HepG2 (cell line): Measurements from ENCODE around the gene PLRG1. TPM values are rescaled to one million over a fixed set of nuclear protein-coding genes. Genes with fewer than 3 reads are reported as not detected.

Experiments
- ARNTL ChIP-seq: sonication (generic); formaldehyde crosslinking; IDR thresholded peaks from 2 replicates; pipeline ENCODE4 v1.4.0; 2020; ENCODE audit warnings: mild to moderate bottlenecking, missing genetic modification reagents
- ATF2 ChIP-seq: sonication (generic); formaldehyde crosslinking; IDR thresholded peaks from 2 replicates; pipeline ENCODE4 v1.4.0; 2020; ENCODE audit warnings: missing genetic modification reagents
- DDIT3 ChIP-seq: sonication (generic); formaldehyde crosslinking; IDR thresholded peaks from 2 replicates; pipeline ENCODE4 v1.4.0; 2020; ENCODE audit warnings: mild to moderate bottlenecking, missing genetic modification reagents
- GATA4 ChIP-seq: sonication (generic); IDR thresholded peaks from 2 replicates; pipeline ENCODE4 v1.6.1; 2016; ENCODE audit warnings: antibody characterized with exemption, low read depth, borderline replicate concordance
- HNF4A ChIP-seq: sonication (generic); formaldehyde crosslinking; IDR thresholded peaks from 2 replicates; pipeline ENCODE4 v1.4.0; 2020; ENCODE audit warnings: missing genetic modification reagents
- KLF13 ChIP-seq: sonication (generic); formaldehyde crosslinking; IDR thresholded peaks from 2 replicates; pipeline ENCODE4 v1.4.0; 2020; ENCODE audit warnings: mild to moderate bottlenecking, missing genetic modification reagents
- KLF16 ChIP-seq, 2 experiments: sonication (generic) in 1 of 2; formaldehyde crosslinking in 1 of 2; IDR thresholded peaks; 2 replicates each; pipeline versions ENCODE4 v1.6.1 to v1.8.0; 2016 to 2023; ENCODE audit warnings: missing genetic modification reagents in 2 of 2, missing compliant biosample characterization in 1 of 2
- MAFF ChIP-seq: IDR thresholded peaks from 2 replicates; pipeline ENCODE4 v1.6.1; 2011; ENCODE audit warnings: low read depth, low read length, improper control_type of control experiment
- MBD4 ChIP-seq: IDR thresholded peaks from 2 replicates; pipeline ENCODE4 v1.6.1; 2012; ENCODE audit warnings: low read length, inconsistent platforms, borderline replicate concordance
- PBX3 ChIP-seq: sonication (generic); formaldehyde crosslinking; IDR thresholded peaks from 2 replicates; pipeline ENCODE4 v1.8.1; 2023; ENCODE audit warnings: missing genetic modification reagents, inconsistent platforms, borderline replicate concordance
- PRDM15 ChIP-seq: sonication (generic); formaldehyde crosslinking; IDR thresholded peaks from 2 replicates; pipeline ENCODE4 v1.4.0; 2020; ENCODE audit warnings: missing genetic modification reagents
- RBFOX2 ChIP-seq: fragments of 200-400 bp; formaldehyde crosslinking; IDR thresholded peaks from 2 replicates; pipeline ENCODE4 v1.6.1; 2017; ENCODE audit warnings: low read depth, mild to moderate bottlenecking, low read length
- SMAD3 ChIP-seq: sonication (generic); formaldehyde crosslinking; IDR thresholded peaks from 2 replicates; pipeline ENCODE4 v1.4.0; 2020; ENCODE audit warnings: missing genetic modification reagents
- TRIM24 ChIP-seq: sonication (generic); formaldehyde crosslinking; IDR thresholded peaks from 2 replicates; pipeline ENCODE4 v1.8.0; 2022; ENCODE audit warnings: mild to moderate bottlenecking, missing genetic modification reagents
- ZBTB10 ChIP-seq: sonication (generic); formaldehyde crosslinking; IDR thresholded peaks from 2 replicates; pipeline ENCODE4 v1.4.0; 2020; ENCODE audit warnings: missing genetic modification reagents, borderline replicate concordance
- ZFP37 ChIP-seq: sonication (generic); formaldehyde crosslinking; IDR thresholded peaks from 2 replicates; pipeline ENCODE4 v1.4.0; 2020; ENCODE audit warnings: missing genetic modification reagents, borderline replicate concordance
- ZNF20 ChIP-seq: sonication (generic); formaldehyde crosslinking; IDR thresholded peaks from 2 replicates; pipeline ENCODE4 v1.4.0; 2020; ENCODE audit warnings: mild to moderate bottlenecking, moderate library complexity, missing genetic modification reagents
- ZNF326 ChIP-seq: sonication (generic); formaldehyde crosslinking; IDR thresholded peaks from 2 replicates; pipeline ENCODE4 v1.4.0; 2020; ENCODE audit warnings: missing genetic modification reagents, borderline replicate concordance
- ZNF484 ChIP-seq: sonication (generic); formaldehyde crosslinking; IDR thresholded peaks from 2 replicates; pipeline ENCODE4 v1.5.1; 2020; ENCODE audit warnings: mild to moderate bottlenecking, low read depth, missing genetic modification reagents, borderline replicate concordance
- ZNF543 ChIP-seq: sonication (generic); formaldehyde crosslinking; IDR thresholded peaks from 2 replicates; pipeline ENCODE4 v1.4.0; 2020; ENCODE audit warnings: mild to moderate bottlenecking, missing genetic modification reagents
- ZNF572 ChIP-seq: sonication (generic); formaldehyde crosslinking; IDR thresholded peaks from 2 replicates; pipeline ENCODE4 v1.5.1; 2020; ENCODE audit warnings: mild to moderate bottlenecking, missing genetic modification reagents
- ZNF773 ChIP-seq: sonication (generic); formaldehyde crosslinking; IDR thresholded peaks from 2 replicates; pipeline ENCODE4 v1.4.0; 2020; ENCODE audit warnings: missing genetic modification reagents, borderline replicate concordance
- polyA plus RNA-seq, 8 experiments: library from polyadenylated mRNA; depleted of rRNA in 3 of 8; stranded (reverse) in 7 of 8; unstranded in 1 of 8; fragments of >200 nt; fragmentation: Illumina TruSeq in 4 of 8; extraction: Trizol in 4 of 8; gene quantifications; 2 replicates each; pipeline versions ENCODE4 v1.2.1 to v1.2.3, GENCODE V29; 2011 to 2016; ENCODE audit warnings: low read depth in 4 of 8, missing spikeins in 1 of 8, mixed read lengths in 1 of 8; ENCODE audit not compliant: insufficient read depth in 1 of 8
- total RNA-seq, 5 experiments: library from RNA; depleted of rRNA; stranded (reverse); fragments of >200 nt; fragmentation: Illumina TruSeq; extraction: Trizol; gene quantifications; 2 replicates each; pipeline ENCODE4 v1.2.3, GENCODE V29; 2016; ENCODE audit warnings: low read depth in 1 of 5

PLRG1 gene
- total and polyA plus RNA-seq, 2 of the 13 experiments (the other 11 are each of a cell fraction or from before 2014, with no cell fraction given): 77.3 to 110 TPM

GRCh38 chr4:154560824-154561231 lies 10.6 kb upstream of the PLRG1 start (continued):
- TF ChIP-seq PRDM15 (CRISPR knock-in tag): no peak
- TF ChIP-seq ZFP37: no peak
- TF ChIP-seq DDIT3 (CRISPR knock-in tag): no peak
- no peak for TF ChIP-seq ZNF543
- no peak for TF ChIP-seq KLF13 (CRISPR knock-in tag)
- TF ChIP-seq ZNF773 (CRISPR knock-in tag): no peak
- no peak for TF ChIP-seq MAFF
- TF ChIP-seq ZNF572: no peak
- TF ChIP-seq GATA4: no peak
- TF ChIP-seq ZNF484 (CRISPR knock-in tag): no peak
- TF ChIP-seq TRIM24: no peak
- peak; percentile 73 for TF ChIP-seq HNF4A (CRISPR knock-in tag)
- TF ChIP-seq ARNTL: no peak
- peak in 1 of 2 experiments; percentile 68; a peak in 1 of 4 replicates for TF ChIP-seq KLF16 (CRISPR knock-in tag; IDR thresholded peaks at IDR 0.05)
- TF ChIP-seq ATF2 (CRISPR knock-in tag): peak; percentile 26; the same call in 1 of the 2 replicates
- no peak for TF ChIP-seq ZNF20
- TF ChIP-seq ZBTB10 (CRISPR knock-in tag): no peak
- TF ChIP-seq RBFOX2: peak; percentile 39; the same call in 1 of the 2 replicates
- no peak for TF ChIP-seq PBX3
- no peak for TF ChIP-seq ZNF326 (CRISPR knock-in tag)
- no peak; the same call in 1 of the 2 replicates for TF ChIP-seq SMAD3
- TF ChIP-seq MBD4: no peak
